ENCODE data around the gene REEP6. TPM values are rescaled to one million over a fixed set of nuclear protein-coding genes. Genes with fewer than 3 reads are reported as not detected.

Gene REEP6
- total and polyA plus RNA-seq, 4 donors = 16.4 to 449 (median 201) TPM

- H3K9me3 ChIP-seq (ENCODE audit: control insufficient read depth in 4 of 4, low read length in 3 of 4) = no peaks in the 10 kb centered on the region
- H3K4me1 ChIP-seq (ENCODE audit: control insufficient read depth in 4 of 4, insufficient read depth in 4 of 4, low read length in 3 of 4) = peaks cover 2 to 37% (median 15%) of the 10 kb centered on the region in 4 donors
- WGBS = 32% methylated on average over 9 of the region's 9 CpGs
- H3K4me3 ChIP-seq (ENCODE audit: low read depth in 1 of 3, low read length in 3 of 3) = no peak overlapping the region
- H3K27me3 ChIP-seq (ENCODE audit: control insufficient read depth in 4 of 4, insufficient read depth in 4 of 4, low read length in 3 of 4) = no peaks in the 10 kb centered on the region
- peaks cover 0 to under 1% (median 0%) of the 10 kb centered on the region in 4 donors for H3K36me3 ChIP-seq (ENCODE audit: control insufficient read depth in 4 of 4, insufficient read depth in 3 of 4, low read depth in 1 of 4, low read length in 3 of 4)
- TF ChIP-seq, protein P1, sequence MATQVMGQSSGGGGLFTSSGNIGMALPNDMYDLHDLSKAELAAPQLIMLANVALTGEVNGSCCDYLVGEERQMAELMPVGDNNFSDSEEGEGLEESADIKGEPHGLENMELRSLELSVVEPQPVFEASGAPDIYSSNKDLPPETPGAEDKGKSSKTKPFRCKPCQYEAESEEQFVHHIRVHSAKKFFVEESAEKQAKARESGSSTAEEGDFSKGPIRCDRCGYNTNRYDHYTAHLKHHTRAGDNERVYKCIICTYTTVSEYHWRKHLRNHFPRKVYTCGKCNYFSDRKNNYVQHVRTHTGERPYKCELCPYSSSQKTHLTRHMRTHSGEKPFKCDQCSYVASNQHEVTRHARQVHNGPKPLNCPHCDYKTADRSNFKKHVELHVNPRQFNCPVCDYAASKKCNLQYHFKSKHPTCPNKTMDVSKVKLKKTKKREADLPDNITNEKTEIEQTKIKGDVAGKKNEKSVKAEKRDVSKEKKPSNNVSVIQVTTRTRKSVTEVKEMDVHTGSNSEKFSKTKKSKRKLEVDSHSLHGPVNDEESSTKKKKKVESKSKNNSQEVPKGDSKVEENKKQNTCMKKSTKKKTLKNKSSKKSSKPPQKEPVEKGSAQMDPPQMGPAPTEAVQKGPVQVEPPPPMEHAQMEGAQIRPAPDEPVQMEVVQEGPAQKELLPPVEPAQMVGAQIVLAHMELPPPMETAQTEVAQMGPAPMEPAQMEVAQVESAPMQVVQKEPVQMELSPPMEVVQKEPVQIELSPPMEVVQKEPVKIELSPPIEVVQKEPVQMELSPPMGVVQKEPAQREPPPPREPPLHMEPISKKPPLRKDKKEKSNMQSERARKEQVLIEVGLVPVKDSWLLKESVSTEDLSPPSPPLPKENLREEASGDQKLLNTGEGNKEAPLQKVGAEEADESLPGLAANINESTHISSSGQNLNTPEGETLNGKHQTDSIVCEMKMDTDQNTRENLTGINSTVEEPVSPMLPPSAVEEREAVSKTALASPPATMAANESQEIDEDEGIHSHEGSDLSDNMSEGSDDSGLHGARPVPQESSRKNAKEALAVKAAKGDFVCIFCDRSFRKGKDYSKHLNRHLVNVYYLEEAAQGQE (IDR thresholded peaks at IDR 0.05) = peak; percentile 78
- TF ChIP-seq ATF3 (IDR thresholded peaks at IDR 0.05) (no peak), HNF4G (IDR thresholded peaks at IDR 0.05) (peak; percentile 56), YY1 (IDR thresholded peaks at IDR 0.05) (peak; percentile 78), SP1 (IDR thresholded peaks at IDR 0.05) (peak; percentile 95), GABPA (IDR thresholded peaks at IDR 0.05 in 1 of 2, conservative IDR thresholded peaks at IDR 0.05 in 1 of 2) (no peak), NR2F2 (IDR thresholded peaks at IDR 0.05) (peak; percentile 55), EGR1 (IDR thresholded peaks at IDR 0.05; ENCODE audit: low read depth in 2 of 2) (no peak), FOXA1 (IDR thresholded peaks at IDR 0.05) (no peak), CTCF (IDR thresholded peaks at IDR 0.05; ENCODE audit: low read depth, low read length, missing input control) (no peak), JUND (IDR thresholded peaks at IDR 0.05) (peak in 1 of 2 donors; percentile 43), TAF1 (conservative IDR thresholded peaks at IDR 0.05) (no peak), HNF4A (conservative IDR thresholded peaks at IDR 0.05) (peak; percentile 80 to 91), RAD21 (IDR thresholded peaks at IDR 0.05) (no peak), FOXA2 (IDR thresholded peaks at IDR 0.05) (peak; percentile 20), RXRA (IDR thresholded peaks at IDR 0.05) (peak; percentile 94 to 95)
- TF ChIP-seq, protein P2, sequence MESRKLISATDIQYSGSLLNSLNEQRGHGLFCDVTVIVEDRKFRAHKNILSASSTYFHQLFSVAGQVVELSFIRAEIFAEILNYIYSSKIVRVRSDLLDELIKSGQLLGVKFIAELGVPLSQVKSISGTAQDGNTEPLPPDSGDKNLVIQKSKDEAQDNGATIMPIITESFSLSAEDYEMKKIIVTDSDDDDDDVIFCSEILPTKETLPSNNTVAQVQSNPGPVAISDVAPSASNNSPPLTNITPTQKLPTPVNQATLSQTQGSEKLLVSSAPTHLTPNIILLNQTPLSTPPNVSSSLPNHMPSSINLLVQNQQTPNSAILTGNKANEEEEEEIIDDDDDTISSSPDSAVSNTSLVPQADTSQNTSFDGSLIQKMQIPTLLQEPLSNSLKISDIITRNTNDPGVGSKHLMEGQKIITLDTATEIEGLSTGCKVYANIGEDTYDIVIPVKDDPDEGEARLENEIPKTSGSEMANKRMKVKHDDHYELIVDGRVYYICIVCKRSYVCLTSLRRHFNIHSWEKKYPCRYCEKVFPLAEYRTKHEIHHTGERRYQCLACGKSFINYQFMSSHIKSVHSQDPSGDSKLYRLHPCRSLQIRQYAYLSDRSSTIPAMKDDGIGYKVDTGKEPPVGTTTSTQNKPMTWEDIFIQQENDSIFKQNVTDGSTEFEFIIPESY (IDR thresholded peaks at IDR 0.05) = no peak
- TF ChIP-seq, protein P3, sequence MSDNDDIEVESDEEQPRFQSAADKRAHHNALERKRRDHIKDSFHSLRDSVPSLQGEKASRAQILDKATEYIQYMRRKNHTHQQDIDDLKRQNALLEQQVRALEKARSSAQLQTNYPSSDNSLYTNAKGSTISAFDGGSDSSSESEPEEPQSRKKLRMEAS (IDR thresholded peaks at IDR 0.05) = peak; percentile 63
- DNase-seq (ENCODE audit: low spot score) = no peak
- H3K27ac ChIP-seq (ENCODE audit: low read depth in 1 of 2, low read length in 2 of 2) = peak overlapping the region; percentile 34 to 77
- H3K9ac ChIP-seq (ENCODE audit: low read depth in 1 of 2, low read length in 2 of 2) = no peak overlapping the region
Measured at GRCh38 chr19:1501200-1501595, 10.2 kb downstream of the REEP6 start.
